Mesendoderm (in vitro differentiated cells): ENCODE data around the gene PLA2G4D.

ENCODE experiments used
- DNase-seq: peaks from one replicate; pipeline ENCODE4 v3.0.0; 2013
- H2AK5ac ChIP-seq: 2 replicates; pipeline ENCODE4 v1.6.1; 2013; ENCODE audit warnings: low read length, inconsistent platforms
- H2BK120ac ChIP-seq: 2 replicates; pipeline ENCODE4 v1.6.1; 2013; ENCODE audit warnings: low read depth, mild to moderate bottlenecking, low read length, moderate library complexity, mixed read lengths
- H2BK15ac ChIP-seq: replicated peaks from 2 replicates; pipeline ENCODE4 v1.6.1; 2013; ENCODE audit warnings: low read depth, mild to moderate bottlenecking, moderate library complexity
- H2BK5ac ChIP-seq: 2 replicates; pipeline ENCODE4 v1.6.1; 2013; ENCODE audit warnings: low read length, inconsistent platforms
- H3K18ac ChIP-seq: 2 replicates; pipeline ENCODE4 v1.6.1; 2013; ENCODE audit warnings: mild to moderate bottlenecking, low read length, mixed read lengths
- H3K23ac ChIP-seq: one replicate; pipeline ENCODE4 v1.6.1; 2013; ENCODE audit warnings: low read length
- H3K27ac ChIP-seq: 2 replicates; pipeline ENCODE4 v1.5.1; 2013; ENCODE audit warnings: low read depth, mild to moderate bottlenecking, inconsistent platforms, low read length, moderate library complexity
- H3K27me3 ChIP-seq: 2 replicates; pipeline ENCODE4 v1.6.1; 2013; ENCODE audit warnings: low read length, control low read depth, mild to moderate bottlenecking, inconsistent platforms; ENCODE audit not compliant: insufficient read depth, poor library complexity
- H3K36me3 ChIP-seq: 2 replicates; pipeline ENCODE4 v1.6.1; 2013; ENCODE audit warnings: low read length, inconsistent platforms; ENCODE audit not compliant: control insufficient read depth, insufficient read depth
- H3K4ac ChIP-seq: one replicate; pipeline ENCODE4 v1.6.1; 2013; ENCODE audit warnings: low read depth, mild to moderate bottlenecking, low read length, moderate library complexity
- H3K4me1 ChIP-seq: 2 replicates; pipeline ENCODE4 v1.6.1; 2013; ENCODE audit warnings: low read depth, low read length, inconsistent platforms; ENCODE audit not compliant: control insufficient read depth
- H3K4me2 ChIP-seq: 2 replicates; pipeline ENCODE4 v1.6.1; 2013; ENCODE audit warnings: low read length
- H3K4me3 ChIP-seq: 2 replicates; pipeline ENCODE4 v1.5.1; 2013; ENCODE audit warnings: mild to moderate bottlenecking, low read length
- H3K56ac ChIP-seq: one replicate; pipeline ENCODE4 v1.6.1; 2013; ENCODE audit warnings: low read length
- H3K79me1 ChIP-seq: 2 replicates; pipeline ENCODE4 v1.6.1; 2013; ENCODE audit warnings: low read length, inconsistent platforms
- H3K79me2 ChIP-seq: 2 replicates; pipeline ENCODE4 v1.6.1; 2013; ENCODE audit warnings: mild to moderate bottlenecking, low read length; ENCODE audit not compliant: control insufficient read depth, insufficient read depth
- H3K9ac ChIP-seq: 2 replicates; pipeline ENCODE4 v1.6.1; 2013; ENCODE audit warnings: low read length, inconsistent platforms
- H4K5ac ChIP-seq: one replicate; pipeline ENCODE4 v1.6.1; 2013; ENCODE audit warnings: low read length
- H4K8ac ChIP-seq: one replicate; pipeline ENCODE4 v1.6.1; 2013; ENCODE audit warnings: low read depth, mild to moderate bottlenecking, control low read depth, low read length, moderate library complexity
- WGBS: extraction: QIAGEN DNeasy Blood & Tissue Kit; methylation state at CpG from one replicate; pipeline ENCODE4 v1.1.7; 2013; ENCODE audit warnings: low lambda C conversion rate, missing lambda C conversion rate; ENCODE audit not compliant: insufficient coverage; ENCODE audit errors: extremely low coverage; 5-methylcytosine and 5-hydroxymethylcytosine counted together

PLA2G4D gene

GRCh38 chr15:42058791-42059190 is 35.6 kb downstream of the PLA2G4D start:
- no peak overlapping the region for H4K5ac ChIP-seq
- H3K9ac ChIP-seq, result no peak overlapping the region

GRCh38 chr15:42057799-42058646 is 36.3 kb downstream of the PLA2G4D start:
- DNase-seq, result no peak
- H3K27me3 ChIP-seq, result no peaks in the 10 kb centered on the region
- H3K79me1 ChIP-seq, result no peaks in the 10 kb centered on the region
- no peak overlapping the region for H3K27ac ChIP-seq
- H2BK120ac ChIP-seq, result no peak overlapping the region
- no peak overlapping the region for H3K23ac ChIP-seq
- no peak overlapping the region for H3K4ac ChIP-seq
- no peaks in the 10 kb centered on the region for H3K4me1 ChIP-seq
- no peaks in the 10 kb centered on the region for H3K36me3 ChIP-seq
- no CpG with 5 or more reads among the region's 6 CpGs for WGBS
- H2BK5ac ChIP-seq, result no peak overlapping the region
- no peak overlapping the region for H3K56ac ChIP-seq
- no peak overlapping the region for H4K8ac ChIP-seq
- no peak overlapping the region for H2BK15ac ChIP-seq
- H3K4me3 ChIP-seq, result no peak overlapping the region
- H2AK5ac ChIP-seq, result no peak overlapping the region
- H3K79me2 ChIP-seq, result no peaks in the 10 kb centered on the region
- no peak overlapping the region for H4K5ac ChIP-seq
- H3K9ac ChIP-seq, result no peak overlapping the region
- no peak overlapping the region for H3K18ac ChIP-seq
- H3K4me2 ChIP-seq, result no peak overlapping the region

More at GRCh38 chr15:42058791-42059190, 35.6 kb downstream of the PLA2G4D start:
- no peak overlapping the region for H3K56ac ChIP-seq
- H3K4me3 ChIP-seq, result no peak overlapping the region
- H2BK5ac ChIP-seq, result no peak overlapping the region
- no CpG with 5 or more reads among the region's 3 CpGs for WGBS
- H3K4me2 ChIP-seq, result no peak overlapping the region
- no peak overlapping the region for H4K8ac ChIP-seq
- H3K4ac ChIP-seq, result no peak overlapping the region
- H3K79me2 ChIP-seq, result no peaks in the 10 kb centered on the region
- no peaks in the 10 kb centered on the region for H3K36me3 ChIP-seq
- no peak overlapping the region for H2BK15ac ChIP-seq
- H3K18ac ChIP-seq, result no peak overlapping the region
- H3K23ac ChIP-seq, result no peak overlapping the region
- DNase-seq, result no peak
- H2BK120ac ChIP-seq, result no peak overlapping the region
- no peaks in the 10 kb centered on the region for H3K79me1 ChIP-seq
- no peak overlapping the region for H2AK5ac ChIP-seq
- H3K27ac ChIP-seq, result no peak overlapping the region
- no peaks in the 10 kb centered on the region for H3K4me1 ChIP-seq
- H3K27me3 ChIP-seq, result no peaks in the 10 kb centered on the region

GRCh38 chr15:42056934-42057798 is 37.2 kb downstream of the PLA2G4D start:
- Histone ChIP-seq H3K56ac (no peak overlapping the region), H2BK5ac (no peak overlapping the region), H3K23ac (no peak overlapping the region), H3K79me1 (no peaks in the 10 kb centered on the region), H4K8ac (no peak overlapping the region), H3K9ac (no peak overlapping the region), H3K4me1 (no peaks in the 10 kb centered on the region), H3K4ac (no peak overlapping the region), H3K27ac (no peak overlapping the region), H3K4me2 (peak overlapping the region; percentile 12), H3K27me3 (no peaks in the 10 kb centered on the region), H2BK15ac (no peak overlapping the region), H3K79me2 (no peaks in the 10 kb centered on the region), H3K18ac (no peak overlapping the region), H2BK120ac (no peak overlapping the region), H3K36me3 (no peaks in the 10 kb centered on the region), H2AK5ac (no peak overlapping the region), H3K4me3 (no peak overlapping the region), H4K5ac (no peak overlapping the region)
- peak; percentile 98 for DNase-seq
- WGBS, result no CpG with 5 or more reads among the region's 37 CpGs

GRCh38 chr15:42053914-42054313 is 40.4 kb downstream of the PLA2G4D start:
- Histone ChIP-seq H3K79me1 (no peaks in the 10 kb centered on the region), H3K4me3 (no peak overlapping the region), H2BK15ac (no peak overlapping the region), H3K4me1 (peaks cover 13% of the 10 kb centered on the region), H2BK5ac (no peak overlapping the region), H3K4me2 (no peak overlapping the region), H3K18ac (no peak overlapping the region), H2AK5ac (no peak overlapping the region), H2BK120ac (no peak overlapping the region), H3K9ac (no peak overlapping the region), H3K56ac (no peak overlapping the region), H3K79me2 (no peaks in the 10 kb centered on the region), H3K27ac (no peak overlapping the region), H4K5ac (no peak overlapping the region), H3K36me3 (no peaks in the 10 kb centered on the region), H3K4ac (no peak overlapping the region), H3K27me3 (no peaks in the 10 kb centered on the region), H4K8ac (no peak overlapping the region), H3K23ac (no peak overlapping the region)
- no peak for DNase-seq
- no CpG with 5 or more reads among the region's 2 CpGs for WGBS

- Histone ChIP-seq H3K56ac (no peak overlapping the region), H2AK5ac (no peak overlapping the region), H4K5ac (no peak overlapping the region), H3K4me1 (peaks cover 16% of the 10 kb centered on the region), H3K36me3 (no peaks in the 10 kb centered on the region), H2BK120ac (no peak overlapping the region), H3K4me3 (no peak overlapping the region), H4K8ac (no peak overlapping the region), H3K27ac (no peak overlapping the region), H3K9ac (no peak overlapping the region), H2BK15ac (no peak overlapping the region), H3K18ac (no peak overlapping the region), H2BK5ac (no peak overlapping the region), H3K79me2 (no peaks in the 10 kb centered on the region), H3K79me1 (no peaks in the 10 kb centered on the region), H3K23ac (no peak overlapping the region), H3K4me2 (no peak overlapping the region), H3K4ac (no peak overlapping the region), H3K27me3 (no peaks in the 10 kb centered on the region)
- no peak for DNase-seq
- no CpG with 5 or more reads among the region's 4 CpGs for WGBS
Measured at GRCh38 chr15:42053010-42053409, 41.4 kb downstream of the PLA2G4D start.
